Liver (tissue), 3 donors: ENCODE measurements around the gene KLF8.

Experiments used
- FOXA1 ChIP-seq: IDR thresholded peaks from 2 replicates; pipeline ENCODE4 v1.6.1; 2016; ENCODE audit warnings: antibody characterized with exemption
- GABPA ChIP-seq, 2 donors: IDR thresholded peaks in 1 of 2; conservative IDR thresholded peaks in 1 of 2; 2 replicates each; pipeline ENCODE4 v1.6.1; 2016; ENCODE audit warnings: antibody characterized with exemption in 2 of 2, mild to moderate bottlenecking in 1 of 2, moderate library complexity in 1 of 2
- TF ChIP-seq, protein P1 (sequence below): fragments of 150-350 bp; IDR thresholded peaks from 2 replicates; pipeline ENCODE4 v1.5.1; 2017; ENCODE audit warnings: improper control_type of control experiment, low read depth, low read length; ENCODE audit not compliant: missing input control
- donor health status: healthy.
- donor health status: healthy.

DNA sequence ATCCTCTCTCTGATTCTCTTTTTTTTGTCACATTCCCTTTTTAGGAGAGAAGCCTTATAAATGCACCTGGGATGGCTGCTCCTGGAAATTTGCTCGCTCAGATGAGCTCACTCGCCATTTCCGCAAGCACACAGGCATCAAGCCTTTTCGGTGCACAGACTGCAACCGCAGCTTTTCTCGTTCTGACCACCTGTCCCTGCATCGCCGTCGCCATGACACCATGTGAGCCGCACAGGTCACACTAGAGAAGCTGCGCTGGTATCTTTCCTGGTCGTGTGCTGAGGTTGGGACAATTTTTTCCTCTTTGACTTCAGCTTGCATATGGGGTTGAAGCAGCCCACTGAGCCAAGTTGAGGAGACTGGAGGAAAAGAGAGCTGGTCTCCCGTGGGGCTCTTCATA lies 52.1 kb downstream of the KLF8 start:
- TF ChIP-seq, protein P1, sequence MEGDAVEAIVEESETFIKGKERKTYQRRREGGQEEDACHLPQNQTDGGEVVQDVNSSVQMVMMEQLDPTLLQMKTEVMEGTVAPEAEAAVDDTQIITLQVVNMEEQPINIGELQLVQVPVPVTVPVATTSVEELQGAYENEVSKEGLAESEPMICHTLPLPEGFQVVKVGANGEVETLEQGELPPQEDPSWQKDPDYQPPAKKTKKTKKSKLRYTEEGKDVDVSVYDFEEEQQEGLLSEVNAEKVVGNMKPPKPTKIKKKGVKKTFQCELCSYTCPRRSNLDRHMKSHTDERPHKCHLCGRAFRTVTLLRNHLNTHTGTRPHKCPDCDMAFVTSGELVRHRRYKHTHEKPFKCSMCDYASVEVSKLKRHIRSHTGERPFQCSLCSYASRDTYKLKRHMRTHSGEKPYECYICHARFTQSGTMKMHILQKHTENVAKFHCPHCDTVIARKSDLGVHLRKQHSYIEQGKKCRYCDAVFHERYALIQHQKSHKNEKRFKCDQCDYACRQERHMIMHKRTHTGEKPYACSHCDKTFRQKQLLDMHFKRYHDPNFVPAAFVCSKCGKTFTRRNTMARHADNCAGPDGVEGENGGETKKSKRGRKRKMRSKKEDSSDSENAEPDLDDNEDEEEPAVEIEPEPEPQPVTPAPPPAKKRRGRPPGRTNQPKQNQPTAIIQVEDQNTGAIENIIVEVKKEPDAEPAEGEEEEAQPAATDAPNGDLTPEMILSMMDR, result no peak
- TF ChIP-seq FOXA1, result no peak
- TF ChIP-seq GABPA (IDR thresholded peaks at IDR 0.05 in 1 of 2, conservative IDR thresholded peaks at IDR 0.05 in 1 of 2), result no peak
